22Rv1 (cell line): ENCODE data around the gene TSPAN5.
"Not testable (repeated sequence)": the region's sequence is repeated elsewhere in the genome, so short reads cannot be mapped to it uniquely, and the experiment has no call there.

ENCODE experiments used
- H3K27ac ChIP-seq: fragments of 450-650 bp; 2 replicates; pipeline ENCODE4 v1.5.1; 2017
- ZFX ChIP-seq: fragments of 450-650 bp; IDR thresholded peaks from 2 replicates; pipeline ENCODE4 v1.6.1; 2017; ENCODE audit warnings: antibody characterized with exemption, borderline replicate concordance
- TF ChIP-seq, protein P1 (sequence below): fragments of 450-650 bp; IDR thresholded peaks from 2 replicates; pipeline ENCODE4 v1.5.1; 2017; ENCODE audit warnings: mild to moderate bottlenecking

TSPAN5 gene

DNA sequence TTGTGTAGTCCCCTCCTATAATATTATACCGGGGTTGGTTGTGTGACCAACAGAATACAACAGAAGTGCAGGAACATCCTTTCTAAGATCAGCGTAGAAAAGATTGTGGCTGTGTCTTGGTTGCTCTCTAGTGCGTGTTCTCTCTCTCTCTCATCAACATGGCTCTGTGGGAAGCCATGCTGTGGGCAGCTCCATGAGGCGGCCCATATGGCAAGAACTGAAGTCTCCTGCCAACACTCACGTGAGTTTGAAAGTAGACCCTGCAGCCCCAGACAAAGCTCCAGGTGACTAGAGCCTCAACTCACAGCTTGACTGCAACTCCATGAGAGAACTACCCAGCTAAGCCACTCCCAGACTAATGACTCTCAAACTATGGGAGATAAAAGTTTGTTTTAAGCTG lies 118.7 kb downstream of the TSPAN5 start:
- no peak overlapping the region for H3K27ac ChIP-seq

DNA sequence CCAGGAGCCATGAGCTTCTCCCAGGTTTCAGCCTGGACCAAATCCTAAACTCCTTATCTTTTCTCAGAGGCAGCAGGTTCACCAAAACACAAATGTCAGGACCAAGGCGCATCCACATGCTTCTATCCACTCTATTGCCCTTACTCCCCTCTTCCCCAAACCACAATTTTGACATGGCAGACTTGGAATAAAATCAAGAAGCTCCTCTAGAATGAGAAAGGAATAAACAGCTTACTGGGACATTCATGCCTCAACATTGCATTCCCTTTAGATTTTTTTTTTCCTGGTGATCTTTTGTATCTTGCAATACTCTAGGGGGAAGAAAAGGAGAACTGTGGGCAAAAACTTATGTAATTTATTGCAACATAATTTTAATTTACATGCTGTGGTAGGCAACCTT lies 119.1 kb downstream of the TSPAN5 start:
- H3K27ac ChIP-seq = no peak overlapping the region
- TF ChIP-seq, protein P1, sequence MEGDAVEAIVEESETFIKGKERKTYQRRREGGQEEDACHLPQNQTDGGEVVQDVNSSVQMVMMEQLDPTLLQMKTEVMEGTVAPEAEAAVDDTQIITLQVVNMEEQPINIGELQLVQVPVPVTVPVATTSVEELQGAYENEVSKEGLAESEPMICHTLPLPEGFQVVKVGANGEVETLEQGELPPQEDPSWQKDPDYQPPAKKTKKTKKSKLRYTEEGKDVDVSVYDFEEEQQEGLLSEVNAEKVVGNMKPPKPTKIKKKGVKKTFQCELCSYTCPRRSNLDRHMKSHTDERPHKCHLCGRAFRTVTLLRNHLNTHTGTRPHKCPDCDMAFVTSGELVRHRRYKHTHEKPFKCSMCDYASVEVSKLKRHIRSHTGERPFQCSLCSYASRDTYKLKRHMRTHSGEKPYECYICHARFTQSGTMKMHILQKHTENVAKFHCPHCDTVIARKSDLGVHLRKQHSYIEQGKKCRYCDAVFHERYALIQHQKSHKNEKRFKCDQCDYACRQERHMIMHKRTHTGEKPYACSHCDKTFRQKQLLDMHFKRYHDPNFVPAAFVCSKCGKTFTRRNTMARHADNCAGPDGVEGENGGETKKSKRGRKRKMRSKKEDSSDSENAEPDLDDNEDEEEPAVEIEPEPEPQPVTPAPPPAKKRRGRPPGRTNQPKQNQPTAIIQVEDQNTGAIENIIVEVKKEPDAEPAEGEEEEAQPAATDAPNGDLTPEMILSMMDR = no peak
- no peak for TF ChIP-seq ZFX

More for the DNA sequence above, 118.7 kb downstream of the TSPAN5 start:
- TF ChIP-seq ZFX = no peak
- TF ChIP-seq, protein P1 = no peak

DNA sequence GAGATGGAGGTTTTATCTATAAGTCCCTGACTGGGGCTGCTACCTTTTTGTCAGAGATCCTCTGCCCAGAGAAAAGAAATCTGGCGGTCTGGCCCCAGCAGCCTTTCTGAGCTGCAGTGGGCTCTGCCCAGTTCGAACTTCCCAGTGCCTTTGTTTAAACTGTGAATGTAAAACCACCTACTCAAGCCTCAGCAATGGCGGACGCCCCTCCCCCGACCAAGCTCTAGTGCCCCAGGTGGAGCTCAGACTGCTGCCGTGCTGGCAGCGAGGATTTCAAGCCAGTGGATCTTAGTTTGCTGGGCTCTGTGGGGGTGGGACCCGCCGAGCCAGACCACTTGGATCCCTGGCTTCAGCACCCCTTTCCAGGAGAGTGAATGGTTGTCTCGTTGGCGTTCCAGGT lies 121.8 kb downstream of the TSPAN5 start:
- no peak overlapping the region for H3K27ac ChIP-seq
- TF ChIP-seq ZFX = no peak
- TF ChIP-seq, protein P1 = no peak

DNA sequence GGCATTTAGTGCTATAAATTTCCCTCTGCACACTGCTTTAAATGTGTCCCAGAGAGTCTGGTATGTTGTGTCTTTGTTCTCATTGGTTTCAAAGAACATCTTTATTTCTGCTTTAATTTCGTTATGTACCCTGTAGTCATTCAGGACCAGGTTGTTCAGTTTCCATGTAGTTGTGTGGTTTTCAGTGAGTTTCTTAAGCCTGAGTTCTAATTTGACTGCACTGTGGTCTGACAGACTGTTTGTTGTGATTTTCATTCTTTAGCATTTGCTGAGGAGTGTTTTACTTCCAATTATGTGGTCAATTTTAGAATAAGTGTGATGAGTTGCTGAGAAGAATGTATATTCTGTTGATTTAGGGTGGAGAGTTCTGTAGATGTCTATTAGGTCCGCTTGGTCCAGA lies 124.3 kb downstream of the TSPAN5 start:
- H3K27ac ChIP-seq = not testable (repeated sequence)

DNA sequence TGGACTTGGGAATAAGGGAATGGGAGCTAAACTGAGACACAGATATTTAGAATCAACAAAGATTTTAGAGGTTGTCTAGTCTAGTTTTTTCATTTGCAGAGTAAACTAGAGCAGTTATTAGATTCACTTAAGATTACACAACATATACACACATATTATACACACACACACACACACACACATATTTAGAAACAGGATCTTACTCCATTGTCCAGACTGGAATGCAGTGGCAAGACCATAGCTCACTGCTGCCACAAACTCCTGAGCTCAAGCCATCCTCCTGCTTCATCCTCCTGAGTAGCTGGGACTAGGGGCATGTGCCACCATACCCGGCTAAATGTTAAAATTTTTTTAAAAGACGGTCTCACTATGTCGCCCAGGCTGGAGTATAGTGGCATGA lies 127.8 kb downstream of the TSPAN5 start:
- no peak overlapping the region for H3K27ac ChIP-seq
- TF ChIP-seq, protein P1 = no peak
- no peak for TF ChIP-seq ZFX

DNA sequence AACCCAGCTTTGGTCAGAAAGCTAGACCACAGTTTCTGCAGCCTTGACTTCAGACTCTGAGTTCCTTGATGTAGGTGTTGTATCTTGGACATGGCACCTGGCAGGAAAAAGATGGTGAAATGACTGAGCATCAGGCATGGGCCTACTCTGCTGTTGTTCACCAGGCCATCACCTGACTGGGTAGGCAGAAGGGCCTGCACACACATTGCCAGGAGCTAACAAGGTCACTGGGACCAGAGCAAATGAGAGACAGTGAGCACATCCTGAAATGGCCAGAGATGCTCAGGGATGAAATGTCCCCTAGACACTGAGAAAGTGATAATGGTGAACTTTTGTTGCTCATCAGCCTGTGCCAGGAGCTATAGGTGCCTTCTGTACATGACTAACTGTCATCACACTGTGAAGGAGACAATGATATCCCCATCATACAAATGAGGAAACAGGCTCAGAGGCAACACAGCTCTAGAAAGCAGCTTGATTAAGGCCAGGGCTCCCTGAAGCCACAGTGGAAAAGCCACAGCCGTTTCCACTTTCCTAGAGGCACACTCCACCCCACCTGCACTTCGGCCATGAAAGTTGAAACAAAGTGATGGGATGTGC lies 128.3 kb downstream of the TSPAN5 start:
- TF ChIP-seq, protein P1 = no peak
- TF ChIP-seq ZFX = no peak
- H3K27ac ChIP-seq = no peak overlapping the region

DNA sequence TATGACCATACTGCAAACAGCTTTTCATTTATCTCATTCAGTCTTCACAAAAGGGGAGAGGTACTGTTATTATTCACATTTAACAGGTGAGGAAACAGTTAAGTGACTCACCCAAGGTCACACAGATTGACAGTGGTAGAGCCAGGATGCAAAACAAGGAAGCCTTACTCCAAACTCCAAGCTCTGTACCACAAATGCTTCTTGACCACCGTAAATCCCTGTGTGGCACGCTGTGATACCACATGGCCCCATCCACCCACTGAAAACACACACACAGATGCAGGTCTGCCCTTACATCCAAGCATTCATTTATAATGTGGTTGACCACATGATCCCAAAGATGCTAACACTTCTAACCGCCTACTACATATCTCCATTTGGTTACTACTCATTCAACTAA lies 129.5 kb downstream of the TSPAN5 start:
- H3K27ac ChIP-seq = no peak overlapping the region
- TF ChIP-seq, protein P1 = no peak
- no peak for TF ChIP-seq ZFX
